ENCODE data around the gene KRTAP5-2. TPM values are rescaled to one million over a fixed set of nuclear protein-coding genes. Genes with fewer than 3 reads are reported as not detected.

The KRTAP5-2 gene
- polyA plus RNA-seq (2012; ENCODE audit: insufficient read length, low read depth), result not detected

GRCh38 chr11:1597994-1598380 lies at the start of gene KRTAP5-2:
TSS of gene KRTAP5-2 (minus strand) at chr11:1598294. CDS start at chr11:1598250, 44 bp downstream.
- TF ChIP-seq TAF1 (IDR thresholded peaks at IDR 0.05; ENCODE audit: borderline replicate concordance, insufficient read depth, low read length) (no peak), FOXP2 (optimal IDR thresholded peaks at IDR 0.05; ENCODE audit: borderline replicate concordance, extremely low read depth, extremely low read length, insufficient read depth) (no peak), SIN3A (IDR thresholded peaks at IDR 0.05; ENCODE audit: borderline replicate concordance, insufficient read depth, low read length) (no peak), POLR2AphosphoS5 (IDR thresholded peaks at IDR 0.05; ENCODE audit: low read depth, low read length) (no peak)
- TF ChIP-seq, protein P1, sequence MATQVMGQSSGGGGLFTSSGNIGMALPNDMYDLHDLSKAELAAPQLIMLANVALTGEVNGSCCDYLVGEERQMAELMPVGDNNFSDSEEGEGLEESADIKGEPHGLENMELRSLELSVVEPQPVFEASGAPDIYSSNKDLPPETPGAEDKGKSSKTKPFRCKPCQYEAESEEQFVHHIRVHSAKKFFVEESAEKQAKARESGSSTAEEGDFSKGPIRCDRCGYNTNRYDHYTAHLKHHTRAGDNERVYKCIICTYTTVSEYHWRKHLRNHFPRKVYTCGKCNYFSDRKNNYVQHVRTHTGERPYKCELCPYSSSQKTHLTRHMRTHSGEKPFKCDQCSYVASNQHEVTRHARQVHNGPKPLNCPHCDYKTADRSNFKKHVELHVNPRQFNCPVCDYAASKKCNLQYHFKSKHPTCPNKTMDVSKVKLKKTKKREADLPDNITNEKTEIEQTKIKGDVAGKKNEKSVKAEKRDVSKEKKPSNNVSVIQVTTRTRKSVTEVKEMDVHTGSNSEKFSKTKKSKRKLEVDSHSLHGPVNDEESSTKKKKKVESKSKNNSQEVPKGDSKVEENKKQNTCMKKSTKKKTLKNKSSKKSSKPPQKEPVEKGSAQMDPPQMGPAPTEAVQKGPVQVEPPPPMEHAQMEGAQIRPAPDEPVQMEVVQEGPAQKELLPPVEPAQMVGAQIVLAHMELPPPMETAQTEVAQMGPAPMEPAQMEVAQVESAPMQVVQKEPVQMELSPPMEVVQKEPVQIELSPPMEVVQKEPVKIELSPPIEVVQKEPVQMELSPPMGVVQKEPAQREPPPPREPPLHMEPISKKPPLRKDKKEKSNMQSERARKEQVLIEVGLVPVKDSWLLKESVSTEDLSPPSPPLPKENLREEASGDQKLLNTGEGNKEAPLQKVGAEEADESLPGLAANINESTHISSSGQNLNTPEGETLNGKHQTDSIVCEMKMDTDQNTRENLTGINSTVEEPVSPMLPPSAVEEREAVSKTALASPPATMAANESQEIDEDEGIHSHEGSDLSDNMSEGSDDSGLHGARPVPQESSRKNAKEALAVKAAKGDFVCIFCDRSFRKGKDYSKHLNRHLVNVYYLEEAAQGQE (IDR thresholded peaks at IDR 0.05; ENCODE audit: insufficient read depth in 1 of 2, low read depth in 2 of 2, low read length in 2 of 2), result no peak

DNA sequence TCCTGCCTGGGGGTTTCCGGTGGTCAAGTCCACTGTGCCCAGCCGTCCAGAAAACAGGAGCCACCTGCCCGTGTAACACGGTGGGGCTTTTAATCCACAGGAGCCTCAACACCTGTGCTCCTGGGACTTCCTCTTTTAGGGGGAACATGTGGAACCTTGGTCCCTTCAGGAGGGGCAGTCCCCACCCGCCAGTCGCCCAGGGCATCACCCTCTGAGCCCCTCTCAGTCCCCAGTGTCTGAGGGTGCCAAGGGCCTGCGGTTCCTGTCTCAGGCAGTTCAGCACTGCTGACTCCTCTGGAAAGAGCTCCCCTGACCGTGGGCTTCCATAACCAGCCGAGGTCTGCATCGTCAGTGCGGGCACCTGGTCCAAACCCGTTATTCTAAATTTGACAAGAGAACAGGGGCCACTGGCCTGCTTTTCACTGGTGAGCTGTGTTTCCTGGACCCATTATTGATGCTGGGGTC lies 47.3 kb upstream of the KRTAP5-2 start:
- TF ChIP-seq SIN3A (IDR thresholded peaks at IDR 0.05; ENCODE audit: borderline replicate concordance, insufficient read depth, low read length), result no peak
- TF ChIP-seq FOXP2 (optimal IDR thresholded peaks at IDR 0.05; ENCODE audit: borderline replicate concordance, extremely low read depth, extremely low read length, insufficient read depth), result no peak
- TF ChIP-seq, protein P1 (IDR thresholded peaks at IDR 0.05; ENCODE audit: insufficient read depth in 1 of 2, low read depth in 2 of 2, low read length in 2 of 2), result no peak
- no peak for TF ChIP-seq POLR2AphosphoS5 (IDR thresholded peaks at IDR 0.05; ENCODE audit: low read depth, low read length)
- no peak for TF ChIP-seq TAF1 (IDR thresholded peaks at IDR 0.05; ENCODE audit: borderline replicate concordance, insufficient read depth, low read length)

- TF ChIP-seq TAF1 (IDR thresholded peaks at IDR 0.05; ENCODE audit: borderline replicate concordance, insufficient read depth, low read length) (no peak), POLR2AphosphoS5 (IDR thresholded peaks at IDR 0.05; ENCODE audit: low read depth, low read length) (no peak), FOXP2 (optimal IDR thresholded peaks at IDR 0.05; ENCODE audit: borderline replicate concordance, extremely low read depth, extremely low read length, insufficient read depth) (no peak), SIN3A (IDR thresholded peaks at IDR 0.05; ENCODE audit: borderline replicate concordance, insufficient read depth, low read length) (no peak)
- TF ChIP-seq, protein P1 (IDR thresholded peaks at IDR 0.05; ENCODE audit: insufficient read depth in 1 of 2, low read depth in 2 of 2, low read length in 2 of 2), result no peak
Measured at GRCh38 chr11:1644601-1645356, 46.7 kb upstream of the KRTAP5-2 start.

GRCh38 chr11:1643146-1643690 lies 45.1 kb upstream of the KRTAP5-2 start:
- TF ChIP-seq SIN3A (IDR thresholded peaks at IDR 0.05; ENCODE audit: borderline replicate concordance, insufficient read depth, low read length) (no peak), TAF1 (IDR thresholded peaks at IDR 0.05; ENCODE audit: borderline replicate concordance, insufficient read depth, low read length) (no peak)
- TF ChIP-seq, protein P1 (IDR thresholded peaks at IDR 0.05; ENCODE audit: insufficient read depth in 1 of 2, low read depth in 2 of 2, low read length in 2 of 2), result no peak
